Heart right ventricle (tissue), 16 donors: ENCODE data around the gene LAMC3. TPM values are rescaled to one million over a fixed set of nuclear protein-coding genes. Genes with fewer than 3 reads are reported as not detected.

Experiments used
- ATAC-seq, 8 donors: fragments of 200-7000 bp; cut with Tn5 transposase; one replicate each; pipeline ENCODE4 v1.9.1; 2020; ENCODE audit warnings: mild to moderate bottlenecking in 8 of 8, moderate library complexity in 8 of 8, moderate number of reproducible peaks in 1 of 8
- DNase-seq, 2 donors: peaks; one replicate each; pipeline ENCODE4 v3.0.0-alpha.2; 2020
- H3K27ac ChIP-seq, 10 donors: fragments of 200-600 bp; sonication (generic) in 2 of 10; one replicate each; pipeline versions ENCODE4 v1.5.0 to v1.8.0; 2020 to 2022; ENCODE audit warnings: mild to moderate bottlenecking in 3 of 10
- H3K27me3 ChIP-seq, 7 donors: fragments of 200-600 bp; one replicate each; pipeline ENCODE4 v1.8.0; 2021 to 2022; ENCODE audit warnings: mild to moderate bottlenecking in 2 of 7
- H3K36me3 ChIP-seq, 9 donors: fragments of 200-600 bp; sonication (generic) in 1 of 9; one replicate each; pipeline versions ENCODE4 v1.5.0 to v1.8.0; 2020 to 2022; ENCODE audit warnings: mild to moderate bottlenecking in 2 of 9
- H3K4me1 ChIP-seq, 9 donors: fragments of 200-600 bp; sonication (generic) in 1 of 9; one replicate each; pipeline versions ENCODE4 v1.5.0 to v1.8.0; 2020 to 2022; ENCODE audit warnings: mild to moderate bottlenecking in 4 of 9
- H3K4me3 ChIP-seq, 10 donors: fragments of 200-600 bp; sonication (generic) in 2 of 10; one replicate each; pipeline versions ENCODE4 v1.5.0 to v1.8.0; 2020 to 2022; ENCODE audit warnings: mild to moderate bottlenecking in 7 of 10, moderate library complexity in 2 of 10
- H3K9me3 ChIP-seq, 11 donors: fragments of 200-600 bp in 10 of 11; sonication (generic) in 2 of 11; one replicate each; pipeline versions ENCODE4 v1.5.0 to v1.8.0; 2013 to 2022; ENCODE audit warnings: mild to moderate bottlenecking in 2 of 11, control low read depth in 1 of 11, moderate library complexity in 1 of 11
- WGBS, 2 donors: extraction: QIAGEN DNeasy Blood & Tissue Kit; methylation state at CpG; one replicate each; pipeline ENCODE4 v1.1.7; 2013; ENCODE audit warnings: inconsistent platforms in 1 of 2; 5-methylcytosine and 5-hydroxymethylcytosine counted together
- intact Hi-C, 10 donors: fragments of 100-400 bp; cut with DNase I; formaldehyde crosslinking; loops; one replicate each; pipeline versions ENCODE4 v1.11.1 to v1.14.2; 2022
- polyA plus RNA-seq, 2 donors: library from polyadenylated mRNA; stranded (reverse); fragments of 200-250 nt; gene quantifications; one replicate each; pipeline ENCODE4 v1.2.3, GENCODE V29; 2013
- total RNA-seq, 10 donors: library from RNA; stranded (reverse); fragmentation: NEBNext Ultra II Directional in 3 of 10; extraction: Animal tissue kit (Norgen Biotek cat#: 25700) in 3 of 10; gene quantifications; one replicate each; pipeline versions ENCODE4 v1.2.1 to v1.2.4, GENCODE V29; 2021 to 2023
- TF ChIP-seq, protein P1 (sequence below), 9 donors: fragments of 200-600 bp; sonication (generic) in 2 of 9; IDR thresholded peaks; one replicate each; pipeline versions ENCODE4 v1.5.0 to v1.8.0; 2021 to 2022; ENCODE audit warnings: antibody characterized with exemption in 9 of 9, mild to moderate bottlenecking in 5 of 9, moderate library complexity in 1 of 9
- donor health status: Arrhythmogenic right ventricular cardiomyopathy.
- donor health status: ischemic (EF 13 %, LVEDD 7.1; RV severe dilation, severe dysfunction).
- donor health status: healthy with polysubstance abuse.
- donor health status: DM: no; HTN: yes; CAD: no.
- donor health status: DM: no; HTN: no; CAD: no.
- donor health status: ischemic (EF 25% LVEDD 6.9; RV normal size, moderate dysfunction).
- donor health status: ischemic (EF 25% LVEDD 5.7; RV mildly dilated, moderate dysfunction).
- donor health status: healthy.
- donor health status: DM: yes; HTN: yes; CAD: no.
- donor health status: Ischemic cardiomyopathy.
- donor health status: ischemic (EF 35%, LVEDD 5.7; RV mildly dilated, moderate dysfunction).
- donor health status: nonischemic (EF 11% LVEDD 7.7; RV severe dilation, severe dysfunction).
- donor health status: DM: yes; HTN: yes; CAD: no.
- donor health status: PGD.
- donor health status: ischemic (EF 29% LVEDD 5.4; RV normal size, mild dysfunction).
- donor health status: nonischemic (EF 23%, LVEDD 6.1; RV moderate dilation, normal function).

The LAMC3 gene
- total and polyA plus RNA-seq, 12 donors, result 0.07 to 5.4 (median 0.30) TPM; not detected in 1

DNA sequence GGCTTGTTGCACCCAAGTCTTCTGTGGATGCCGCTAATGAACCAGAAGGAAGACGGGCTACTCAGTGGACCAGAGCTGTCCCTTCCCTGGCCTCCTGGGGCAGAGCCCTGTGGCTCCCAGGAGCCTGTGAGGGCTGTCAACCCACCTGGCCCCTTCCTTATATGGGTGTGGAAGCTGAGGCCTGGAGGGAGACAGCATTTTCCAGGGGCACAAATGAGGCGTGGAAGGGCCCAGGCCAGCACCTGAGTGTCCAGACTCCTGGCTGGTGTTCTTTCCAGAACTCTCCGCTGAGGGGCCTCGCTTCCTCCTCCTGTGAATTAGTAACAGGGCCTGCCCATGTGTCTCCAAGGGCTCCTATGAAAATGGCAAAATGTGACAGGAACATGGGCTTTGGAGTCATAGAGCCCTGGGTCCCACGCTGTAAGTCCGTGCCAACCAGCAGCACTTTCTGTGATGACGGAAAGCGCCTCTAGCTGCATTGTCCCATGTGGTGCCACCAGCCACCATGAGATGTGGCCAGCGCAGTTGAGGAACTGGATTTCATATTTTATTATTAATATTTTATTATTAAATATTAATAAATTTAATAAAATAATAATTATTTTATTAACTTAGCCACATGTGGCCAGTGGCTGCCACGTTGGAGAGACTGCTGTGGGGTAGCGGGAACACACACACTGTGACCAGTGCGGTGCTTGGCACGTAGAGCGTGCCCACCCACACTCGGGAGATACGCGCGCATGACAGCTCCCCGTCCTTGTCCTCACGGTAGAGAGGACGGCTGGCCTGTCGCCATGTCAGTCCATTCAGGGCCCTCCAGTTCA is 18.3 kb downstream of the LAMC3 start:
- Histone ChIP-seq H3K4me3 (no peak overlapping the region), H3K36me3 (no peaks in the 10 kb centered on the region), H3K9me3 (no peaks in the 10 kb centered on the region), H3K27me3 (peaks cover 0 to 22% (median 6%) of the 10 kb centered on the region in 7 donors), H3K27ac (no peak overlapping the region), H3K4me1 (no peaks in the 10 kb centered on the region)
- TF ChIP-seq, protein P1, sequence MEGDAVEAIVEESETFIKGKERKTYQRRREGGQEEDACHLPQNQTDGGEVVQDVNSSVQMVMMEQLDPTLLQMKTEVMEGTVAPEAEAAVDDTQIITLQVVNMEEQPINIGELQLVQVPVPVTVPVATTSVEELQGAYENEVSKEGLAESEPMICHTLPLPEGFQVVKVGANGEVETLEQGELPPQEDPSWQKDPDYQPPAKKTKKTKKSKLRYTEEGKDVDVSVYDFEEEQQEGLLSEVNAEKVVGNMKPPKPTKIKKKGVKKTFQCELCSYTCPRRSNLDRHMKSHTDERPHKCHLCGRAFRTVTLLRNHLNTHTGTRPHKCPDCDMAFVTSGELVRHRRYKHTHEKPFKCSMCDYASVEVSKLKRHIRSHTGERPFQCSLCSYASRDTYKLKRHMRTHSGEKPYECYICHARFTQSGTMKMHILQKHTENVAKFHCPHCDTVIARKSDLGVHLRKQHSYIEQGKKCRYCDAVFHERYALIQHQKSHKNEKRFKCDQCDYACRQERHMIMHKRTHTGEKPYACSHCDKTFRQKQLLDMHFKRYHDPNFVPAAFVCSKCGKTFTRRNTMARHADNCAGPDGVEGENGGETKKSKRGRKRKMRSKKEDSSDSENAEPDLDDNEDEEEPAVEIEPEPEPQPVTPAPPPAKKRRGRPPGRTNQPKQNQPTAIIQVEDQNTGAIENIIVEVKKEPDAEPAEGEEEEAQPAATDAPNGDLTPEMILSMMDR (IDR thresholded peaks at IDR 0.05), result no peak
- ATAC-seq (no peak), DNase-seq (no peak)
- intact Hi-C loops, result no loop called here
- WGBS, 2 donors, result 94 to 95% methylated on average over 23 of the region's 23 CpGs

DNA sequence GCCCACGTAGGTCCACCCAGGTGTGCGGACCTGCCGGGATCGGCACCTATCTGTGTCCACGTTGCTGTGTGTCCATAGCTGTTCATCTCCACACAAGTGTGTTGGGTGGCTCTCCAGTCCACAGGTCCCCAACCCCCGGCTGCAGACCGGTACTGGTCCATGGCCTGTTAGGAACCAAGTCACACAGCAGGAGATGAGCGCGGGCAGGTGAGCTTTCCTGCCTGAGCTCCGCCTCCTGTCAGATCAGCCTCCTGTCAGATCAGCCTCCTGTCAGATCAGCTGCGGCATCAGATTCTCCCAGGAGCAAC is 18.9 kb downstream of the LAMC3 start:
- no peaks in the 10 kb centered on the region for H3K36me3 ChIP-seq
- no peaks in the 10 kb centered on the region for H3K9me3 ChIP-seq
- H3K27me3 ChIP-seq, result peaks cover 0 to 22% (median 6%) of the 10 kb centered on the region in 7 donors
- no peaks in the 10 kb centered on the region for H3K4me1 ChIP-seq
- DNase-seq, result no peak
- H3K27ac ChIP-seq, result no peak overlapping the region
- H3K4me3 ChIP-seq, result no peak overlapping the region
- TF ChIP-seq, protein P1 (IDR thresholded peaks at IDR 0.05), result no peak
- no peak for ATAC-seq
- intact Hi-C loops, result no loop called here
- 92 to 93% methylated on average over 11 of the region's 11 CpGs for WGBS, 2 donors

DNA sequence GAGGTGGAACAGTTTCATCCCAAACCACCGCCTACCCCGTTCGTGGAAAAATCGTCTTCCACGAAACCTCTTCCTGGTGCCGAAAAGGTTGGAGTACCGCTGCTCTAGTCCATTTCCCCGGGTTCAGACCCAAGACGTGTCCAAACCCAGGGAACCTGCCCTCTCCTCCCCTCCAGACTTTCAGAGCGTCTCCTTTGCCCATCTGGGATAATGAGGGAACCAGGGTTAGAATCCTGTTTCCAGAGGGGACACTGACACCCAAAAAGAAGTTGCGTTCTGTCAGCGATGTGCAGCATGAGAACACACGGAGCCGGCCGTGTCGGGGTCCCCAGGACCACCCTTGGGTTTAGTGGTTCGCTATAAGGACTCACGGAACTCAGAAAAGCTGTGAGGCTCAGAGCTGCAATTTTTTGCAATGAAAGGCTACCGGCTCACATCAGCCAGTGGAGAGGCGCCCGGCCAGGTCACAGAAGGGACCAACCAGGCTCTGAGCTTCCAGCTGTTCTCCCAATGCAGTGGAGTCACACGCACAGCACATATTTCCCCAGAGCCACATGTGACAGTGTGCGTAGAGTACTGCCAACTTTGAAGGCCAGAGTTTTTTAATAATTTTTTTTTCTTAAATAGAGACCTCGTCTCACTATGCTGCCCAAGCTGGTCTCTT is 19.4 kb downstream of the LAMC3 start:
- H3K4me1 ChIP-seq, result no peaks in the 10 kb centered on the region
- ATAC-seq (peak in 2 of 8 donors; percentile 17 to 45), DNase-seq (no peak)
- 80 to 86% methylated on average over 24 of the region's 24 CpGs for WGBS, 2 donors
- H3K27ac ChIP-seq, result no peak overlapping the region
- no peaks in the 10 kb centered on the region for H3K36me3 ChIP-seq
- no peaks in the 10 kb centered on the region for H3K9me3 ChIP-seq
- TF ChIP-seq, protein P1 (IDR thresholded peaks at IDR 0.05), result no peak
- intact Hi-C loops, result no loop called here
- no peak overlapping the region for H3K4me3 ChIP-seq
- H3K27me3 ChIP-seq, result peaks cover 0 to 22% (median 6%) of the 10 kb centered on the region in 7 donors

DNA sequence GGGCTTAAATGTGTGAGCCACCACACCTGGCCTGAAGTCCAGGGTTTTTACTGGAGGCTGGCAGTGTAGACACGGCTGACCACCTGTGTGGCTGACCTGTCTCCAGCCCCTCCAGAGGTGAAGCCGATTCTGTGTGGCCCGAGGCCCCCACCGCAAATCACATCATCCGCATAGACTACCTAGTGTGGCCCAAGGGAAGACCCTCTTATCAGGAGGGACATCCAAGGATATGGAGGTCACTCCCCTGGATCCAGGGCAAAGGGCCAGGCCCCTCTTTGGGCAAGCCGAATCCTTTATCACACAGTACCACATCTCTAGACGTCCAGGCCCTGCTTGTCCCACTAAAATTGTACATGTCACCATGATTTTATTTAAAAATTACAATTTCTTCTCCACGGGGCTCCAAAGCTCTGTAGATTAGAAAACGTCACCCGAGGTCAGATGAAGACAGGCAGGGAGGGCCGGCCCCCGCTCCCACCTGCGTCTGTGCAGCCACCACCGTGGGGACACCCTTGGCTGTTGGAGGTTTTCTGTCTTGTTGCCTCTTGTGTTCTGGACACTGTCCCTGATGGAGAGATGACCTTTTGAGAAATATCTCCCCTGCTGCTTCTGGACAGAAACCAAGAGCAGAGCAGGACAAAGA is 20.1 kb downstream of the LAMC3 start:
- WGBS, 2 donors, result 68 to 86% methylated on average over 13 to 14 of the region's 14 CpGs

More for the DNA sequence above, 20.1 kb downstream of the LAMC3 start:
- TF ChIP-seq, protein P1 (IDR thresholded peaks at IDR 0.05), result no peak
- H3K27me3 ChIP-seq, result peaks cover 0 to 18% (median 6%) of the 10 kb centered on the region in 7 donors
- H3K4me1 ChIP-seq, result no peaks in the 10 kb centered on the region
- H3K27ac ChIP-seq, result no peak overlapping the region
- ATAC-seq, result peak in 1 of 8 donors; percentile 10
- no peaks in the 10 kb centered on the region for H3K9me3 ChIP-seq
- DNase-seq, result no peak
- intact Hi-C loops, result no loop called here
- no peaks in the 10 kb centered on the region for H3K36me3 ChIP-seq
- no peak overlapping the region for H3K4me3 ChIP-seq
